GM12872 (cell line): ENCODE results near the gene HPCAL1.

Experiments used
- CTCF ChIP-seq: IDR thresholded peaks from 3 replicates; pipeline ENCODE4 v1.5.1; 2011; ENCODE audit warnings: low read depth, mild to moderate bottlenecking, low read length, moderate library complexity; ENCODE audit not compliant: insufficient read depth

HPCAL1 gene

GRCh38 chr2:10415048-10415447 is 112.3 kb downstream of the HPCAL1 start:
- no peak for TF ChIP-seq CTCF

- no peak for TF ChIP-seq CTCF
Observed at GRCh38 chr2:10415640-10416039, 112.9 kb downstream of the HPCAL1 start.

GRCh38 chr2:10417551-10418335 is 115.0 kb downstream of the HPCAL1 start:
- TF ChIP-seq CTCF = no peak

GRCh38 chr2:10419553-10420257 is 117.0 kb downstream of the HPCAL1 start:
- no peak for TF ChIP-seq CTCF

GRCh38 chr2:10422251-10422650 is 119.5 kb downstream of the HPCAL1 start:
- no peak for TF ChIP-seq CTCF

GRCh38 chr2:10422732-10423399 is 120.2 kb downstream of the HPCAL1 start:
- no peak for TF ChIP-seq CTCF

GRCh38 chr2:10423400-10423774 is 120.7 kb downstream of the HPCAL1 start:
- TF ChIP-seq CTCF = no peak
